ENCODE measurements around the gene ZNF217.

ZNF217 gene

GRCh38 chr20:53609491-53610445 lies 16.1 kb upstream of the ZNF217 start:
- Histone ChIP-seq H3K9ac (ENCODE audit: low read length) (peak overlapping the region; percentile 78), H4K20me1 (ENCODE audit: insufficient read depth, low read length) (no peaks in the 10 kb centered on the region), H3K27me3 (ENCODE audit: insufficient read depth, low read length) (no peaks in the 10 kb centered on the region), H3K9me3 (ENCODE audit: low read length) (no peaks in the 10 kb centered on the region), H3K27ac (ENCODE audit: low read depth, low read length, poor library complexity, severe bottlenecking) (peak overlapping the region; percentile 94), H3F3A (ENCODE audit: insufficient read depth, low read length) (0 out of 2 replicates have a peak, but pooled peaks cover 8% of the 10 kb centered on the region), H3K36me3 (ENCODE audit: insufficient read depth, low read length) (peaks cover 10% of the 10 kb centered on the region), H2AFZ (ENCODE audit: low read length) (peak overlapping the region; percentile 17; the same call in 1 of the 2 replicates), H3K4me2 (ENCODE audit: low read length) (peak overlapping the region; percentile 75), H3K4me1 (ENCODE audit: insufficient read depth, low read length, severe bottlenecking) (peaks cover 48% of the 10 kb centered on the region), H3K79me2 (ENCODE audit: insufficient read depth, low read length) (peaks cover 5% of the 10 kb centered on the region; the same call in 1 of the 2 replicates), H3K9me2 (ENCODE audit: low read depth, low read length) (no peaks in the 10 kb centered on the region), H3K4me3 (ENCODE audit: low read depth, low read length, poor library complexity, severe bottlenecking) (peak overlapping the region; percentile 60)
- TF ChIP-seq EZH2 (IDR thresholded peaks at IDR 0.05; ENCODE audit: borderline replicate concordance, low read length) = no peak
- TF ChIP-seq CTCF (IDR thresholded peaks at IDR 0.05; ENCODE audit: low read length) = no peak

GRCh38 chr20:53608456-53609452 lies 15.1 kb upstream of the ZNF217 start:
- Histone ChIP-seq H3K4me3 (ENCODE audit: low read depth, low read length, poor library complexity, severe bottlenecking) (peak overlapping the region; percentile 60), H4K20me1 (ENCODE audit: insufficient read depth, low read length) (no peaks in the 10 kb centered on the region), H3K36me3 (ENCODE audit: insufficient read depth, low read length) (peaks cover 10% of the 10 kb centered on the region), H3K9me3 (ENCODE audit: low read length) (no peaks in the 10 kb centered on the region), H2AFZ (ENCODE audit: low read length) (no peak overlapping the region), H3K4me1 (ENCODE audit: insufficient read depth, low read length, severe bottlenecking) (peaks cover 48% of the 10 kb centered on the region), H3K79me2 (ENCODE audit: insufficient read depth, low read length) (peaks cover 5% of the 10 kb centered on the region; the same call in 1 of the 2 replicates), H3K9me2 (ENCODE audit: low read depth, low read length) (no peaks in the 10 kb centered on the region), H3K27me3 (ENCODE audit: insufficient read depth, low read length) (no peaks in the 10 kb centered on the region), H3F3A (ENCODE audit: insufficient read depth, low read length) (0 out of 2 replicates have a peak, but pooled peaks cover 8% of the 10 kb centered on the region), H3K9ac (ENCODE audit: low read length) (peak overlapping the region; percentile 78), H3K27ac (ENCODE audit: low read depth, low read length, poor library complexity, severe bottlenecking) (peak overlapping the region; percentile 94), H3K4me2 (ENCODE audit: low read length) (peak overlapping the region; percentile 75)
- no peak for TF ChIP-seq CTCF (IDR thresholded peaks at IDR 0.05; ENCODE audit: low read length)
- no peak for TF ChIP-seq EZH2 (IDR thresholded peaks at IDR 0.05; ENCODE audit: borderline replicate concordance, low read length)

- Histone ChIP-seq H3K27ac (ENCODE audit: low read depth, low read length, poor library complexity, severe bottlenecking) (peak overlapping the region; percentile 94), H3K9me3 (ENCODE audit: low read length) (no peaks in the 10 kb centered on the region), H3F3A (ENCODE audit: insufficient read depth, low read length) (0 out of 2 replicates have a peak, but pooled peaks cover 8% of the 10 kb centered on the region), H3K27me3 (ENCODE audit: insufficient read depth, low read length) (no peaks in the 10 kb centered on the region), H4K20me1 (ENCODE audit: insufficient read depth, low read length) (no peaks in the 10 kb centered on the region), H3K4me3 (ENCODE audit: low read depth, low read length, poor library complexity, severe bottlenecking) (no peak overlapping the region), H3K36me3 (ENCODE audit: insufficient read depth, low read length) (peaks cover 10% of the 10 kb centered on the region), H3K4me1 (ENCODE audit: insufficient read depth, low read length, severe bottlenecking) (peaks cover 48% of the 10 kb centered on the region), H3K9me2 (ENCODE audit: low read depth, low read length) (no peaks in the 10 kb centered on the region), H2AFZ (ENCODE audit: low read length) (no peak overlapping the region), H3K79me2 (ENCODE audit: insufficient read depth, low read length) (peaks cover 5% of the 10 kb centered on the region; the same call in 1 of the 2 replicates), H3K4me2 (ENCODE audit: low read length) (no peak overlapping the region), H3K9ac (ENCODE audit: low read length) (no peak overlapping the region)
- TF ChIP-seq CTCF (IDR thresholded peaks at IDR 0.05; ENCODE audit: low read length) = no peak
- no peak for TF ChIP-seq EZH2 (IDR thresholded peaks at IDR 0.05; ENCODE audit: borderline replicate concordance, low read length)
These were observed 14.4 kb upstream of the ZNF217 start for GRCh38 chr20:53608071-53608455.
